ENCODE data around the gene OPA3. TPM values are rescaled to one million over a fixed set of nuclear protein-coding genes. Genes with fewer than 3 reads are reported as not detected.
A peak's percentile ranks its signal among the peaks of the same experiment; 100 is the strongest.

OPA3 gene
- total and polyA plus RNA-seq, 2 donors from 2014 or later, result 8.1 to 19.1 TPM

DNA sequence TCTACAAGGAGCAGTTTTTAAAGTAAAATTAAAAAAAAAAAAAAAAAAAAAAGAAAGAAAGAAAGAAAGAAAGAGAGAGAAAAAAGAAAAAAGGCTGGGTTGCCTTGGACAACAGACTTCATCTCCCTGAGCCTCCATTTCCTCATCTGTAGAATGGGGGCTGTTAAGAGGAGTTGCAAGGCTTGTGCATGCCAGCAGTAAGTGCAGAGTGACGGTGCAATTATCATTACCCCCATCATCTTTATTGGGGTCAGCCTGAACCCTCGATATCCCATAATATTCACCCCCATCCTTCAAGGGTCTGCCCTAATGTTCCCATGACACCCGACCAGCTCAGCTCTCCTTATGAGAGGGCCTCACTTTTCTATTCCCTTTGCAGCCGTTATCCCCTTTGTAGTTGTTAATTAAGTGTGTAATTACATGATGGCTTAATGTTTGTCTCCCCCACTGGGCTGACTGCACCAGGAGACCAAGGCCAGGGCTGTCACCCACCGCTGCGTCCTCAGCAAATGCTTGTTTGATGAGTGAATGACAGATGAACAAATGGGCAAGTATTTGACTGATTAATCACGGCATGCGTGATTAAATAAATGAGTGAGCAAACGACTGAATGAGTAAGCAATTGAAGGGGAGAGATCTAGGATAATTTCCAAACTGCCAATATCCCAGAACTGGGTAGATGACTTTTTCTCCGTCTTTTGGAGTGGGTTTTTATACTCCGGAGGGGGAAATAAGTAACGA lies 106.7 kb downstream of the OPA3 start:
- FAIRE-seq, result no peak
- Histone ChIP-seq H3K36me3 (ENCODE audit: control insufficient read depth in 2 of 3, insufficient read depth in 3 of 3, low read length in 3 of 3) (no peaks in the 10 kb centered on the region), H3K27me3 (ENCODE audit: control insufficient read depth, insufficient read depth, low read length) (peaks cover 10% of the 10 kb centered on the region), H3K4me1 (ENCODE audit: control insufficient read depth in 2 of 3, insufficient read depth in 2 of 3, low read depth in 1 of 3, low read length in 3 of 3) (peaks cover 0 to 6% (median 5%) of the 10 kb centered on the region in 3 donors), H3K9me3 (ENCODE audit: control insufficient read depth in 2 of 3, insufficient read depth in 1 of 3, low read length in 3 of 3) (no peaks in the 10 kb centered on the region), H3K4me3 (ENCODE audit: low read length in 3 of 3) (peak overlapping the region; percentile 60 to 94 (median 72)), H3K27ac (ENCODE audit: low read depth in 2 of 2, low read length in 2 of 2) (peak overlapping the region in 1 of 2 donors; percentile 94), H3K9ac (ENCODE audit: low read length in 3 of 3) (peak overlapping the region; percentile 12 to 70 (median 46))
- intact Hi-C loops (cut with DNase I), result no loop called here
- TF ChIP-seq, protein P1, sequence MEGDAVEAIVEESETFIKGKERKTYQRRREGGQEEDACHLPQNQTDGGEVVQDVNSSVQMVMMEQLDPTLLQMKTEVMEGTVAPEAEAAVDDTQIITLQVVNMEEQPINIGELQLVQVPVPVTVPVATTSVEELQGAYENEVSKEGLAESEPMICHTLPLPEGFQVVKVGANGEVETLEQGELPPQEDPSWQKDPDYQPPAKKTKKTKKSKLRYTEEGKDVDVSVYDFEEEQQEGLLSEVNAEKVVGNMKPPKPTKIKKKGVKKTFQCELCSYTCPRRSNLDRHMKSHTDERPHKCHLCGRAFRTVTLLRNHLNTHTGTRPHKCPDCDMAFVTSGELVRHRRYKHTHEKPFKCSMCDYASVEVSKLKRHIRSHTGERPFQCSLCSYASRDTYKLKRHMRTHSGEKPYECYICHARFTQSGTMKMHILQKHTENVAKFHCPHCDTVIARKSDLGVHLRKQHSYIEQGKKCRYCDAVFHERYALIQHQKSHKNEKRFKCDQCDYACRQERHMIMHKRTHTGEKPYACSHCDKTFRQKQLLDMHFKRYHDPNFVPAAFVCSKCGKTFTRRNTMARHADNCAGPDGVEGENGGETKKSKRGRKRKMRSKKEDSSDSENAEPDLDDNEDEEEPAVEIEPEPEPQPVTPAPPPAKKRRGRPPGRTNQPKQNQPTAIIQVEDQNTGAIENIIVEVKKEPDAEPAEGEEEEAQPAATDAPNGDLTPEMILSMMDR (IDR thresholded peaks at IDR 0.05; ENCODE audit: borderline replicate concordance, extremely low read depth, insufficient read depth), result no peak
- DNase-seq, result peak in 2 of 5 donors; percentile 34 to 46

Other genes starting within 250 kb of the OPA3 start
- gene KLC3, start 244.1 kb downstream of the OPA3 start, total RNA-seq, result 3.3 TPM
- gene KLC3, start 244.1 kb downstream of the OPA3 start, polyA plus RNA-seq (ENCODE audit: insufficient read depth, low read depth, low replicate concordance), result 4.5 TPM
- 19.0 TPM for gene ERCC2, start 214.2 kb downstream of the OPA3 start, total RNA-seq
- 16.7 TPM for gene ERCC2, start 214.2 kb downstream of the OPA3 start, polyA plus RNA-seq (ENCODE audit: insufficient read depth, low read depth, low replicate concordance)
- gene PPP1R13L, start 179.7 kb downstream of the OPA3 start, total RNA-seq, result 32.4 TPM
- gene PPP1R13L, start 179.7 kb downstream of the OPA3 start, polyA plus RNA-seq (ENCODE audit: insufficient read depth, low read depth, low replicate concordance), result 21.4 TPM
- 3.9 TPM for gene POLR1G, start 178.2 kb downstream of the OPA3 start, total RNA-seq
- 2.4 TPM for gene POLR1G, start 178.2 kb downstream of the OPA3 start, polyA plus RNA-seq (ENCODE audit: insufficient read depth, low read depth, low replicate concordance)
- gene ERCC1, start 160.9 kb downstream of the OPA3 start, total RNA-seq, result 60.8 TPM
- gene ERCC1, start 160.9 kb downstream of the OPA3 start, polyA plus RNA-seq (ENCODE audit: insufficient read depth, low read depth, low replicate concordance), result 107 TPM
- gene FOSB, start 116.8 kb downstream of the OPA3 start, total RNA-seq, result 0.98 TPM
- 0.73 TPM for gene FOSB, start 116.8 kb downstream of the OPA3 start, polyA plus RNA-seq (ENCODE audit: insufficient read depth, low read depth, low replicate concordance)
- 7.3 TPM for gene RTN2, start 87.8 kb downstream of the OPA3 start, total RNA-seq
- gene RTN2, start 87.8 kb downstream of the OPA3 start, polyA plus RNA-seq (ENCODE audit: insufficient read depth, low read depth, low replicate concordance), result 8.2 TPM
- 2.2 TPM for gene PPM1N, start 86.4 kb downstream of the OPA3 start, total RNA-seq
- gene PPM1N, start 86.4 kb downstream of the OPA3 start, polyA plus RNA-seq (ENCODE audit: insufficient read depth, low read depth, low replicate concordance), result 0.69 TPM
- 105 TPM for gene VASP, start 77.3 kb downstream of the OPA3 start, total RNA-seq
- 36.3 TPM for gene VASP, start 77.3 kb downstream of the OPA3 start, polyA plus RNA-seq (ENCODE audit: insufficient read depth, low read depth, low replicate concordance)
- 9.7 TPM for gene GPR4, start 17.4 kb upstream of the OPA3 start, total RNA-seq
- 6.8 TPM for gene GPR4, start 17.4 kb upstream of the OPA3 start, polyA plus RNA-seq (ENCODE audit: insufficient read depth, low read depth, low replicate concordance)
- gene EML2, start 54.6 kb upstream of the OPA3 start, total RNA-seq, result 93.8 TPM
- 36.6 TPM for gene EML2, start 54.6 kb upstream of the OPA3 start, polyA plus RNA-seq (ENCODE audit: insufficient read depth, low read depth, low replicate concordance)
- gene GIPR, start 83.4 kb upstream of the OPA3 start, total RNA-seq, result 3.3 TPM
- 0.65 TPM for gene GIPR, start 83.4 kb upstream of the OPA3 start, polyA plus RNA-seq (ENCODE audit: insufficient read depth, low read depth, low replicate concordance)
- 252 TPM for gene SNRPD2, start 107.2 kb upstream of the OPA3 start, total RNA-seq
- gene SNRPD2, start 107.2 kb upstream of the OPA3 start, polyA plus RNA-seq (ENCODE audit: insufficient read depth, low read depth, low replicate concordance), result 358 TPM
- gene QPCTL, start 107.9 kb upstream of the OPA3 start, total RNA-seq, result 8.0 TPM
- gene QPCTL, start 107.9 kb upstream of the OPA3 start, polyA plus RNA-seq (ENCODE audit: insufficient read depth, low read depth, low replicate concordance), result 6.8 TPM
- gene FBXO46, start 146.1 kb upstream of the OPA3 start, total RNA-seq, result 16.6 TPM
- 6.5 TPM for gene FBXO46, start 146.1 kb upstream of the OPA3 start, polyA plus RNA-seq (ENCODE audit: insufficient read depth, low read depth, low replicate concordance)
- gene MEIOSIN, start 148.6 kb upstream of the OPA3 start, total RNA-seq, result not detected
- gene MEIOSIN, start 148.6 kb upstream of the OPA3 start, polyA plus RNA-seq (ENCODE audit: insufficient read depth, low read depth, low replicate concordance), result not detected
- 19.4 TPM for gene SIX5, start 184.4 kb upstream of the OPA3 start, total RNA-seq
- gene SIX5, start 184.4 kb upstream of the OPA3 start, polyA plus RNA-seq (ENCODE audit: insufficient read depth, low read depth, low replicate concordance), result 15.2 TPM
- gene DMPK, start 197.7 kb upstream of the OPA3 start, total RNA-seq, result 63.0 TPM
- gene DMPK, start 197.7 kb upstream of the OPA3 start, polyA plus RNA-seq (ENCODE audit: insufficient read depth, low read depth, low replicate concordance), result 31.3 TPM
- gene DMWD, start 208.0 kb upstream of the OPA3 start, total RNA-seq, result 60.9 TPM
- gene DMWD, start 208.0 kb upstream of the OPA3 start, polyA plus RNA-seq (ENCODE audit: insufficient read depth, low read depth, low replicate concordance), result 22.2 TPM
- gene RSPH6A, start 230.5 kb upstream of the OPA3 start, total RNA-seq, result 0.13 TPM
- not detected for gene RSPH6A, start 230.5 kb upstream of the OPA3 start, polyA plus RNA-seq (ENCODE audit: insufficient read depth, low read depth, low replicate concordance)